ENCODE data around the gene RASGRP1. TPM values are rescaled to one million over a fixed set of nuclear protein-coding genes. Genes with fewer than 3 reads are reported as not detected.

Gene RASGRP1
- total and polyA plus RNA-seq, 2 donors (not counting 1 experiment from before 2014, with no cell fraction given), result 17.7 to 24.7 TPM

- no peak for DNase-seq
- no peak overlapping the region for H3K27ac Mint-ChIP-seq
- TF ChIP-seq CTCF (IDR thresholded peaks at IDR 0.05), result no peak
- TF ChIP-seq EZH2 (IDR thresholded peaks at IDR 0.05; ENCODE audit: borderline replicate concordance, insufficient read depth, low read depth, low read length, poor library complexity, severe bottlenecking), result no peak
- WGBS (ENCODE audit: insufficient coverage), result 96% methylated on average over 5 of the region's 7 CpGs
- Histone ChIP-seq H4K20me1 (ENCODE audit: control insufficient read depth, insufficient read depth, low read length, poor library complexity, severe bottlenecking) (no peaks in the 10 kb centered on the region), H2AFZ (ENCODE audit: insufficient read depth, low read depth, low read length, poor library complexity, severe bottlenecking) (no peak overlapping the region), H3K4me3 (ENCODE audit: control extremely low read depth in 1 of 5, extremely low read depth in 1 of 5, insufficient read depth in 1 of 5, low read depth in 2 of 5, low read length in 4 of 5) (no peak overlapping the region), H3K9me3 (ENCODE audit: control extremely low read depth in 1 of 3, control insufficient read depth in 2 of 3, insufficient read depth in 1 of 3, low read length in 2 of 3) (no peaks in the 10 kb centered on the region), H3K9ac (ENCODE audit: low read length) (no peak overlapping the region), H3K4me2 (replicated peaks; ENCODE audit: low read depth, low read length, poor library complexity, severe bottlenecking) (no peak overlapping the region), H3K27ac (ENCODE audit: low read length in 2 of 2) (no peak overlapping the region), H3K27me3 (replicated peaks in 1 of 4; ENCODE audit: control extremely low read depth in 1 of 4, control insufficient read depth in 3 of 4, insufficient read depth in 4 of 4, low read length in 3 of 4) (no peaks in the 10 kb centered on the region), H3K4me1 (ENCODE audit: control insufficient read depth in 2 of 2, insufficient read depth in 2 of 2, low read length in 2 of 2) (no peaks in the 10 kb centered on the region), H3K36me3 (replicated peaks in 1 of 2; ENCODE audit: control extremely low read depth in 1 of 2, control insufficient read depth in 1 of 2, extremely low read depth in 1 of 2, insufficient read depth in 2 of 2, low read length in 1 of 2) (peaks cover 7 to 89% of the 10 kb centered on the region in 2 experiments), H3K79me2 (ENCODE audit: control insufficient read depth, insufficient read depth, low read length) (no peaks in the 10 kb centered on the region)
- POLR2A ChIA-PET, result no interaction called here
- H3K4me3 Mint-ChIP-seq, result no peak overlapping the region
- no peaks in the 10 kb centered on the region for H3K9me3 Mint-ChIP-seq (ENCODE audit: insufficient read depth)
- no peak for ATAC-seq (ENCODE audit: low read depth)
- CTCF ChIA-PET, result interaction anchor here (1.1 to 1.4 kb wide), 4 partner anchors 33 to 176 kb away, joined by 3 to 8 read pairs (median 4); no protein-coding TSS in a partner anchor
- intact Hi-C loops (cut with micrococcal nuclease), result no loop called here
- H3K4me1 Mint-ChIP-seq, result no peaks in the 10 kb centered on the region
- no peaks in the 10 kb centered on the region for H3K27me3 Mint-ChIP-seq
Observed at GRCh38 chr15:38507570-38507969, 57.0 kb downstream of the RASGRP1 start.

- WGBS (ENCODE audit: insufficient coverage), result no CpG with 5 or more reads among the region's 4 CpGs
- intact Hi-C loops (cut with micrococcal nuclease), result no loop called here
- H3K9me3 Mint-ChIP-seq (ENCODE audit: insufficient read depth), result no peaks in the 10 kb centered on the region
- no peaks in the 10 kb centered on the region for H3K4me1 ChIP-seq (ENCODE audit: control insufficient read depth in 2 of 2, insufficient read depth in 2 of 2, low read length in 2 of 2)
- no peak overlapping the region for H3K27ac Mint-ChIP-seq
- no peak overlapping the region for H3K4me3 Mint-ChIP-seq
- H3K36me3 ChIP-seq (replicated peaks in 1 of 2; ENCODE audit: control extremely low read depth in 1 of 2, control insufficient read depth in 1 of 2, extremely low read depth in 1 of 2, insufficient read depth in 2 of 2, low read length in 1 of 2), result peaks cover 9 to 89% of the 10 kb centered on the region in 2 experiments
- H3K27me3 Mint-ChIP-seq, result no peaks in the 10 kb centered on the region
- H3K4me2 ChIP-seq (replicated peaks; ENCODE audit: low read depth, low read length, poor library complexity, severe bottlenecking), result no peak overlapping the region
- H3K79me2 ChIP-seq (ENCODE audit: control insufficient read depth, insufficient read depth, low read length), result no peaks in the 10 kb centered on the region
- no peaks in the 10 kb centered on the region for H3K9me3 ChIP-seq (ENCODE audit: control extremely low read depth in 1 of 3, control insufficient read depth in 2 of 3, insufficient read depth in 1 of 3, low read length in 2 of 3)
- ChIA-PET CTCF (interaction anchor here (1.2 to 1.4 kb wide), 4 partner anchors 16 to 177 kb away, joined by 3 to 8 read pairs (median 4); no protein-coding TSS in a partner anchor), POLR2A (no interaction called here)
- H3K27me3 ChIP-seq (replicated peaks in 1 of 4; ENCODE audit: control extremely low read depth in 1 of 4, control insufficient read depth in 3 of 4, insufficient read depth in 4 of 4, low read length in 3 of 4), result no peaks in the 10 kb centered on the region
- DNase-seq (no peak), ATAC-seq (ENCODE audit: low read depth) (no peak)
- H3K4me1 Mint-ChIP-seq, result no peaks in the 10 kb centered on the region
- H3K27ac ChIP-seq (ENCODE audit: low read length in 2 of 2), result no peak overlapping the region
- no peaks in the 10 kb centered on the region for H4K20me1 ChIP-seq (ENCODE audit: control insufficient read depth, insufficient read depth, low read length, poor library complexity, severe bottlenecking)
- no peak overlapping the region for H3K4me3 ChIP-seq (ENCODE audit: control extremely low read depth in 1 of 5, extremely low read depth in 1 of 5, insufficient read depth in 1 of 5, low read depth in 2 of 5, low read length in 4 of 5)
- H2AFZ ChIP-seq (ENCODE audit: insufficient read depth, low read depth, low read length, poor library complexity, severe bottlenecking), result no peak overlapping the region
- no peak overlapping the region for H3K9ac ChIP-seq (ENCODE audit: low read length)
- TF ChIP-seq EZH2 (IDR thresholded peaks at IDR 0.05; ENCODE audit: borderline replicate concordance, insufficient read depth, low read depth, low read length, poor library complexity, severe bottlenecking), result no peak
- no peak for TF ChIP-seq CTCF (IDR thresholded peaks at IDR 0.05)
Observed at GRCh38 chr15:38506997-38507396, 57.6 kb downstream of the RASGRP1 start.

Data from B cell (primary cell).